NCI-H128 (cell line): ENCODE data around the gene ENDOV.

Experiments used
- DNase-seq: peaks from one replicate; lab custom pipeline; 2025; ENCODE audit not compliant: unreplicated experiment; lab: John Stamatoyannopoulos, UW

Gene ENDOV

GRCh38 chr17:80447790-80448189, 32.8 kb downstream of the ENDOV start:
- no peak for DNase-seq

GRCh38 chr17:80449194-80449929, 34.4 kb downstream of the ENDOV start:
- no peak for DNase-seq

GRCh38 chr17:80449930-80450576, 35.1 kb downstream of the ENDOV start:
- DNase-seq = no peak

GRCh38 chr17:80451104-80451775, 36.3 kb downstream of the ENDOV start:
- DNase-seq = no peak

GRCh38 chr17:80452173-80452915, 37.4 kb downstream of the ENDOV start:
- DNase-seq = no peak

- DNase-seq = no peak
Measured at GRCh38 chr17:80453126-80453997, 38.4 kb downstream of the ENDOV start.

- no peak for DNase-seq
Measured at GRCh38 chr17:80453998-80454556, 39.1 kb downstream of the ENDOV start.

GRCh38 chr17:80454557-80455335, 39.8 kb downstream of the ENDOV start:
- DNase-seq = peak; percentile 88

- DNase-seq = no peak
Measured at GRCh38 chr17:80455336-80455710, 40.4 kb downstream of the ENDOV start.

- no peak for DNase-seq
Measured at GRCh38 chr17:80455784-80456183, 40.8 kb downstream of the ENDOV start.

GRCh38 chr17:80456465-80457235, 41.7 kb downstream of the ENDOV start:
- DNase-seq = no peak

- no peak for DNase-seq
Measured at GRCh38 chr17:80457236-80457856, 42.4 kb downstream of the ENDOV start.

GRCh38 chr17:80458016-80458415, 43.0 kb downstream of the ENDOV start:
- no peak for DNase-seq

- DNase-seq = no peak
Measured at GRCh38 chr17:80459234-80459633, 44.3 kb downstream of the ENDOV start.

- DNase-seq = no peak
Measured at GRCh38 chr17:80460429-80460834, 45.5 kb downstream of the ENDOV start.

- DNase-seq = no peak
Measured at GRCh38 chr17:80461528-80462160, 46.7 kb downstream of the ENDOV start.

GRCh38 chr17:80463784-80464400, 48.9 kb downstream of the ENDOV start:
- no peak for DNase-seq
